HG03139 (cell line): ENCODE results near the gene ITGB2.

Experiments used
- ATAC-seq: cut with Tn5 transposase; IDR thresholded peaks from one replicate; pipeline ENCODE4 v1.9.1; 2021; ENCODE audit not compliant: unreplicated experiment

Gene ITGB2

DNA sequence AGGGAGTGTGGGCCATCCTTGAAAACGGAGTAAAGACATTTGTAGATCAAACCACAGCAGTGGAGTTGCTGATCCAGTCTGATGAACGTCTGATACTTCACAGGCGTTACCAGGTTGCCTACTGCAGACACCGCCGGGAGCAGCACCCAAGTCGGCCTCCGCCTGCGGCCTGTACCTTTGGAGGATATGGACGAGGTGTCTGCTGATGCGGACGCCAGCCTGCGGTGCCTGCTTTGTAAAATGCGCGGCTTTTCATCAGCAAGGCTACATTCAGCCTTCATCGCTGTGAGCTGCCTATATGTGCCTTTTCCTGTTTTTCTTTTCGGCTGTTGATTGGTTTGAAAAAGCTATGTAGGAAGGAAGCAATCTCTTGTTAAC lies 35.1 kb upstream of the ITGB2 start:
- ATAC-seq: no peak

GRCh38 chr21:44955141-44955797 lies 34.6 kb upstream of the ITGB2 start:
- ATAC-seq: no peak

DNA sequence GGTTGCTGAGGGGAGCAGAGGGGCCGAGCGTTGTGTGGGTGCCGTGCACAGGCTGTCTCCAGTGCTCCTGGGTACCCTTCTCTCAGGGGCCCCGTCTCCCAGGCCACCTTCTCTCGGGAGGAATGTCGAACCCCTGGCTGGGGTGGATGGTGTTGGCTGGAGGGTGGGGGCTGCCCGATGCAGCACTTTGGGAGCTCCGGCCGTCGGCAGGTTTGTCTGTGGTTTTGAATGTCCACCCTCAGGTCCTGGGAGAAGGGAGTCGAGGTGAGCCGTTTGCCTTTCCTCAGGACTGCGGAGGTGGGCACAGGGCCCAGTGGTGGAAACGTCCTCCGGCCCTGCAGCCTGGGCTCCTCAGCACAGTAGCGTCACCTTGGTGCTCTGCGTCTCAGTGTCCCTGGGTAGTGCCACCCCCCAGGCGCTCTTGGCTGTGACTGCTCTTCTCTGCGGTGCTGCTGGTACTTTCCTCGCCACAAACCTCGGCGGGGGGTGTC lies 33.6 kb upstream of the ITGB2 start:
- no peak for ATAC-seq

GRCh38 chr21:44953628-44954021 lies 32.9 kb upstream of the ITGB2 start:
- no peak for ATAC-seq

DNA sequence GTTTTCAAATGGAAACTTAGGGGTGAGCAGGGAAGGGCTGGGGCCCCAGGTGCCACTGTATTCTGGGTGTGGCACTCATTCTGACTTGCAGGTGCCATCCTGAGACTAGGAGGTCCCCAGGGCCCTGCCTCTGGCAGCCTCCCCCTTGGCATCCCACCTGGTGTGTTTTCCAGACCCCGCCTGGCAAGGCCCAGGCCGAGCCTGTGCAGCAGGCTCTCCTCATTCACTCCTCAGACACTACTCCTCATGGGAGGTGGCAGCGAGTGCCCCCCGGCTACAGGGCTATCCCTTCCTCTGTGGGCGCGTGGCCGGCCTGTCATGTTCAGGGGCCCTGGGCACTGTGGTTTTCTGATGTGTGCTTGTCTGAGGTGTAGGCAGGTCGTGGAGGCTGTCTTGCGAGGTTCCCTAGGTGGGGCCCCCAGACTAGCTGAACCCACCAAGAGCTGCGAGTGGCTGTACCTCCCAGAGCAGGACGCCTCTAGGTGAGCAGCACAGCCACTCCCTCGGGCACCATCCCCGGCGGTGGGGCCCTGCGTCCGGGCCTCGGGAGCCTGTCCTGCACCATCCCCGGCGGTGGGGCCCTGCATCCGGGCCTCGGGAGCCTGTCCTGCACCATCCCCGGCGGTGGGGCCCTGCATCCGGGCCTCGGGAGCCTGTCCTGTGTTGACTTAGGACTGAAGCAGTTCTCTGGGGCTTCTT lies 32.4 kb upstream of the ITGB2 start:
- ATAC-seq: no peak

- ATAC-seq: no peak
These were observed 31.6 kb upstream of the ITGB2 start for GRCh38 chr21:44952116-44952928.

DNA sequence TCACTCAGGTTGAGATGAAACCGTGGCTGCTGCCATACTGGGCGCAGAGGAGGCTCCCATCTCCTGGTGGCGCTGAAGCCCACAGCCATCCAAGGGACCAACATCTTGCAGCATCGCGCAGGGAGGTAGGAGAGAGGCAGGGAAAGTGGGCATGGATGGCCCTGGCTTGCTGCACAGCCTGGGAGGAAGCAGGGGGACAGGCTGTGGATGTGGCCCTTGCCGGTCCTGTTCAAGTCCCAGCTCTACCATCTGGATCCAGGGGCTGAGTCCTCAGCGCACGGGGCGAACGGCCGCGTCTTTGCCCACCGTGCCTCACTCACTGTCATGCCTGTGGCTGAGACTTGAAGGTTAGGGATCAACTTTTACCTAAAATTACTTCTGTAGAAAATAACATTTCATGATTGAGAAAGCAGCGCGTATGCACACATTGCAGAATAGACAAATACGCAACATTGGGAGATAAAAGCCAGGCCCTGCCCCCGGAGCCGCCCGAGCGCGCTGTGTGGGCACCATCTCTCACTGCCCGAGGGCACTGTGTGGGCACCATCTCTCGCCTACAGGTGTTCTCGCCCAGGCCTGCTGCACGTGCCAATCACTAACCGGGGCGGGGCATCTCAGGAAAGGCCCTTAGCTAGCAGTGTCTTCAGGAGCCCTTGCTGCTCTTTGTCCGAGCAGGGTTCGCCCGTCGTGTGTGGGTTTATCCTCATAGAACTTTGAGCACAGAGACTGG lies 30.7 kb upstream of the ITGB2 start:
- no peak for ATAC-seq

DNA sequence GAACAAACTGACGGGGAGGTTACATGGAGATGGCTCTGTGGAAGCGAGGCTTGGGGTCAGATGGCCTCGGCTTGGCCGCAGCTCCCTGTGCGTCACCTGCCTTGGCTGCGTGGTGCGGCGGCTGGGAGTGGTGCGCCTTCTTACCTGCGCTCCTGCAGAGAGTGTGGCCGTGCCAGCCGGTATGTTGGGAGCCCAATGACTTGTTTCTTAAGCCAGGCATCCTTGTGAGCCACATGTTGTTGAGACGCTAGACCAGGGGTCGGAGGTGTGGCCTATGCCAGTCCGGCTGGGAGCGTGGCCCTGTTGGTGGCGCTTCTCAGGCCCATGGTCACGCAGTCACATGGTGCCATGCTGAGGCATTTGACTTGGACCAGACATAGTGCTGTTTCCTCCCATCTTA lies 29.7 kb upstream of the ITGB2 start:
- no peak for ATAC-seq

DNA sequence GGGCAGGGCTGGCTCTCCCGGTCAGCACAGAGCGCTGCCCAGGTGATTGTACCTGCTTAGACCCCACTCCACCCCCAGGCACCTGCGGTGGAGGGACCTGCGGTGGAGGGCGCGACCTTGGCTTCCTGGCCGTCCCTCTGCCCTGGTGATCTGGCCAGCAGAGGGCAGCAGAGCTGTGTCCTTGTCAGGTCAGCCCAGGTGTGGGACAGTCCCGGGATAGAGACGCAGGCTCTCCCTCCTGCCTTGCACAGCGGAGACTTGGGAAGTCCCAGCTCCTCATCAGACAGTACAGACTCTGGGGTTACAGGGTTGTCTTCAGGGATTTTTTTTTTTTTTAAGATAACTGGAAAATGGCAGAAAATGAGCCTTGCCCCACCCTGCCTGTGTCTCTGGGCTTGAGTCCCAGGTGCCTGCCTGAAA lies 29.1 kb upstream of the ITGB2 start:
- no peak for ATAC-seq

GRCh38 chr21:44949161-44949778 lies 28.6 kb upstream of the ITGB2 start:
- ATAC-seq: no peak

DNA sequence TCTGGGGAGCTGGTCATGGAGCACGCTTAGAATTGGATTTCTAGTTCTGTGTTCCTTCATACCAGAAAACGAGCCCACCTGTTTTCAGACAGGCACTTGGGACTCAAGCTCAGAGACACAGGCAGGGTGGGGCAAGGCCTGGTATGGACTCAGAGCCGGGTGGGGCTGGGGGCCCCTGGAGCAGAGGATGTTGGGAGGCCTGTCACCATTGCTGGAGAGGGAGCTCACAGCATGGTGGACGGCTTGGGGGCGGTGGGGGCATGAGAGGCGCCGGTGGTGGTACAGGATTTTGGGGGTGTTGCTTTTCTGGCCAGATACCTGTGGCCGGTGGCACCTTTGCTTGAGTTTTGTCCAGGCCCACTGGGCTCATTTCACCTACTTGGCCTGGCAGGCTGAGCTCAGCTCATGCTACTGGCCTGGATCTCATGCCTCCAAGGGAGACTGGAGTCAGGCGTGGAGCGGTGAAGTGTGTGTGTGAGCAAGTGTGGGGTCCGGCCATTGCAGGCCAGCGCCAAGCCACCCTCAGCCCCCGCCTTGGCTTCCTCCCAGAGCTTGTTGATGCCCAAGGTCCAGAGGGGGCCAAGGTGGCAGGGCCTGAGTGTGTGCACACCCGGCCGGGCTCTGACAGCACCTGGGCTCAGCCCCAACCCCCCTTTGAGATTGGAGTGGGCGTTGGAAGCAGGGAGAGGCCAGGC lies 27.9 kb upstream of the ITGB2 start:
- ATAC-seq: no peak

GRCh38 chr21:44947930-44948331 lies 27.2 kb upstream of the ITGB2 start:
- ATAC-seq: no peak

GRCh38 chr21:44947111-44947929 lies 26.6 kb upstream of the ITGB2 start:
- ATAC-seq: no peak

DNA sequence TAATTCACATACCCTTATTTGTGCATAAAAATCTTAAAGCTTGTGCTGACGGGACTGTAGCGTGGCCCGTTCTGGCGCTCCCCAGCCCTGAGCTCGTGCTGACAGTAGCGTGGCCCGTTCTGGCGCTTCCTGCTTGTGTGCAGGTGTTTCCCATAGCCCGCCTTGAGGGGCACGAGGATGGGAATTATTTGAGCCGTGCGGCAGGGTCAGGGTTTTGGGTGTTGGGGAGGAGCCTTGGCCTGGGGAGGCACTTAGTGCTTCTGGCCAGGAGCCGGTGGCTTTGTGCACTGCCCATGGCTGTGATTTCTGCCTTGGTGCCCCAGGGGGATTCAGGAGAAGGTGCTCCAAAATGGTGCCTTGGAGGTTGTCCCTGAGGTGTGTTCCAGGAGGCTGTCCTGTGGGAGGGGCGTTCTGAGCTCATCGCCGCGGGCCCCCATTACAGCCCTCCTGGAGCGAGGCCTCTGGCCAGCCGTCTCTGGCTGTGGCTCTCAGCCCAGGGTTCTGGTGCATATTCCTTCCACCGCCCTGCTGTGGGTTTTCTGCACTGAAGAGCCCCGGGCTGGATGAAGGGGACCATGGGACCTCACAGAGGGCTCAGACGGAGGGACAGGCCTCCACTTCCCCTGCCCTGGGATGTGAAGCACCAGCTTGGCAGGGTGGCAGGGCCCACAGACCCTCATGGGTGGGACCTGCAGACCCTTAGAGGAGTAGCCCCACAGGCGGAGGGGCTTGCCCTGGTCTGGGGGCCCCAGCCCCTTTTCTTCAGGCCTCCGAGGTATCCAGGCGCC lies 25.7 kb upstream of the ITGB2 start:
- ATAC-seq: no peak

DNA sequence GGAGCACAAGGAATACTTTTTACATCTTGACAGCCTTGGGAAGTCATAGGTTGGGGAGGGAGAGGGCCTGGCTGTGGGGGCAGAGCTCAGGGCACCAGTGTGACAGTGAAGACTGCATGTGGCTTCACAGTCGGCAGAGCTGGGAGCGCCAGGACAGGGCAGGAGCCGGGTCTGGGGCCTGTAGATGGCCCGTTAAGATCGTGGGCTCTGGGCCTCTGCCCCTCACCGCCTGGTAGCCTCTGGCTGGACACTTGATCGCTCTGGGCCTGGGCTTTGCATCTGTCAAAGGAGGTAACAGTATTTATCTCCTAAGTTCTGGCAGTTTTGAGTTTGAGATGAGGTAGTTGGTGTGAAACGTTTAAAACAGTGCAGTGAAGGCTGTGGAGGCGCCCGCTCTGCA lies 23.9 kb upstream of the ITGB2 start:
- ATAC-seq: no peak

DNA sequence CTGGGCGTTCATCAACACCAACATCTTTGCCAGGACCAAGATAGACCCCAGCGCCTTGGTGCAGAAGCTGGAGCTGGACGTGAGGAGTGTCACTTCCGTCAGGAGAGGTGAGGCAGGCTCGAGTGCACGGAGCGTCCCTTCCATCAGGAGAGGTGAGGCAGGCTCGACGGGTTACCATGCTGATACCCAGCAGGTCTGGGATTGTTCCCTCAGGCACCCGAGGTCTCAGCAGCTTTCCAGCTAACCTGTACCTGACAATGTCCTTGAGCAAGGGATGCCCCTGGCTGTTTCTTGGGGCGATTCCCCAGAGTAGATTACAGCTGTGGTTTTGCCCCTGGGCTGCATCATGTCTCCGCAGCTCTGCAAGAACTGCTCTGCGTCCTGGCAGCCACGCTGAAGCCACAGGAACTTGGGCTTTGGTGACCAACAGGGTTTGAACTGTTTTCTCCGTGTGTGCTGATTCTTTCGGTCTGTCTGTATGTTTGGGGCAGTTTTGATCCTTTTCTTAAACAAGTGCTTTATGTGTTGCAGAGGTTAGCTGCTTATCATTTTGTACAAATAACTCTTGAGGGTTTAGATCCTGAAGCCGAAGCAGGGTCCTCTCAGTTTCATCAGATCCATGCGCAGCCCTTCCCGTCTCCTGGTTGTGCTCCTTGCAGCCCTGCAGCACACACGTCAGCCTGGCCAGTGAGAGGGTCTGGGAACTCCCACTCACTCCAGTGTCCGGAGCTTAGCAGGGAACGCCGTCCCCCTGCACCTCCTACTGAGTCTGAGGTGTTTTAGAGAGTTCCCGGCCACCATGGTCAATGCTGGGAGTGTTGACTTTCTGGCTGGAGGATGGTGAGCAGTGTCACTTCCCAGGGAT lies 23.2 kb upstream of the ITGB2 start:
- no peak for ATAC-seq

DNA sequence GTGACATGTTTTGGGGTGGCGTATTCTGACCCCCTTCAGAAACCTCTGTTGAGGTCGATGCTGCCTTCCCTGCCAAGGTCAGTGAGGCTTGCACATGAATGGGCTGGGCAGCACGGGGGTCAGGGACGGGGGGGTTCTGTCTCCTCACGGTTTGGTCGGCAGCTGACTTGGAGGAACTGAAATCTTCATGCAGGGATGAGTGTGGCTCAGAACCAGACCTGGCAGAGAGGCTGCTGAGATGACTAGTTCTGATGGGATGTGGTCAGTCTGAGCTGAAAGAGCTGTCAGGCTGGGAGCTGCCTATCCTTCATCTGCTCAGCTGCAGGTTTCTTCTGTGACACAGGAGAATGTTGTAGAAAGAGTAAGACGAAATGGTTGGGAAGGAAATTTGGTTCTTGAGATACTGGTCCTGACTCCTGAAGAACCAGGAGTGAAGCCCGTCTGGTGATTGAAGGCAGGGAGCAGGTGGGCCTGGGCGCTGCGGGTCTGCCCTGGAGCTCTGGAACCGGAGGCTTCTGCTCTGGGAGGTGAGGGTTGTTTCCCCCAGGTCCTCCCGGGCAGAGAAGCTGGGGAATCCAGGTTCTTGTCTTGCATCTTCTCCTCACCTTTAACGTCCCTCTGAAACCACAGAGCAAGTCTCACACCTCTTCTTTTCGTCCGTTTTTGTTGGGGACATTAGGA lies 22.4 kb upstream of the ITGB2 start:
- no peak for ATAC-seq
